SU-DHL-6 (cell line): ENCODE results near the gene HSD17B4.
"Not testable (repeated sequence)": the region's sequence is repeated elsewhere in the genome, so short reads cannot be mapped to it uniquely, and the experiment has no call there.

Experiments used
- EZH2phosphoT487 ChIP-seq: fragments of 200-600 bp; sonication (generic), shearing (Covaris generic); conservative IDR thresholded peaks from 2 replicates; pipeline ENCODE4 v1.6.1; 2018; ENCODE audit warnings: mild to moderate bottlenecking, antibody characterized with exemption, low read length, moderate library complexity, mixed read lengths
- TF ChIP-seq, protein P1 (sequence below): fragments of 200-600 bp; sonication (generic); IDR thresholded peaks from one replicate; pipeline ENCODE4 v1.5.1; 2017; ENCODE audit warnings: antibody characterized with exemption, mild to moderate bottlenecking, low read length, moderate library complexity; ENCODE audit not compliant: insufficient read depth, poor library complexity, severe bottlenecking

DNA sequence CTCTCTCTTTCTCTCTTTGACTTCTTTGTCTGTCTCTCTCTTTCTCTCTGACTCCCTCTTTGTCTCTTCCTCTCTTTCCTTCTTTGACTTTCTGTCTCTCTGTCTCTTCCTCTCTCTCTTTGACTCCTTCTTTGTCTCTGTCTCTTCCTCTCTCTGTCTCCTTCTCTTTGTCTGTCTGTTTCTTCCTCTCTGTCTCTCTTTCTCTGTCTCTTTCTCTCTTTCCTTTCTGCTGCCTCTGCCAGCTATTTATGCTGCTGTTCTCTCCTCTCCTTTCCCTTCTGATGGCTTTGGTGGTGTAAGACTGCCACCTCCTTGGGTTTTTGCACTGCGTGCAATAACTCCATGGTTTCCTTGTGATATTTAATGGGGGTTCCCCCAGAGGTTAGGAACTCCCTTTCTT, 24.1 kb upstream of the HSD17B4 start:
- TF ChIP-seq, protein P1, sequence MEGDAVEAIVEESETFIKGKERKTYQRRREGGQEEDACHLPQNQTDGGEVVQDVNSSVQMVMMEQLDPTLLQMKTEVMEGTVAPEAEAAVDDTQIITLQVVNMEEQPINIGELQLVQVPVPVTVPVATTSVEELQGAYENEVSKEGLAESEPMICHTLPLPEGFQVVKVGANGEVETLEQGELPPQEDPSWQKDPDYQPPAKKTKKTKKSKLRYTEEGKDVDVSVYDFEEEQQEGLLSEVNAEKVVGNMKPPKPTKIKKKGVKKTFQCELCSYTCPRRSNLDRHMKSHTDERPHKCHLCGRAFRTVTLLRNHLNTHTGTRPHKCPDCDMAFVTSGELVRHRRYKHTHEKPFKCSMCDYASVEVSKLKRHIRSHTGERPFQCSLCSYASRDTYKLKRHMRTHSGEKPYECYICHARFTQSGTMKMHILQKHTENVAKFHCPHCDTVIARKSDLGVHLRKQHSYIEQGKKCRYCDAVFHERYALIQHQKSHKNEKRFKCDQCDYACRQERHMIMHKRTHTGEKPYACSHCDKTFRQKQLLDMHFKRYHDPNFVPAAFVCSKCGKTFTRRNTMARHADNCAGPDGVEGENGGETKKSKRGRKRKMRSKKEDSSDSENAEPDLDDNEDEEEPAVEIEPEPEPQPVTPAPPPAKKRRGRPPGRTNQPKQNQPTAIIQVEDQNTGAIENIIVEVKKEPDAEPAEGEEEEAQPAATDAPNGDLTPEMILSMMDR = not testable (repeated sequence)
- not testable (repeated sequence) for TF ChIP-seq EZH2phosphoT487
